ENCODE measurements around the gene HDAC4.

HDAC4 gene

GRCh38 chr2:239200646-239201530, 199.9 kb downstream of the HDAC4 start:
- DNase-seq (ENCODE audit: low spot score): no peak

DNA sequence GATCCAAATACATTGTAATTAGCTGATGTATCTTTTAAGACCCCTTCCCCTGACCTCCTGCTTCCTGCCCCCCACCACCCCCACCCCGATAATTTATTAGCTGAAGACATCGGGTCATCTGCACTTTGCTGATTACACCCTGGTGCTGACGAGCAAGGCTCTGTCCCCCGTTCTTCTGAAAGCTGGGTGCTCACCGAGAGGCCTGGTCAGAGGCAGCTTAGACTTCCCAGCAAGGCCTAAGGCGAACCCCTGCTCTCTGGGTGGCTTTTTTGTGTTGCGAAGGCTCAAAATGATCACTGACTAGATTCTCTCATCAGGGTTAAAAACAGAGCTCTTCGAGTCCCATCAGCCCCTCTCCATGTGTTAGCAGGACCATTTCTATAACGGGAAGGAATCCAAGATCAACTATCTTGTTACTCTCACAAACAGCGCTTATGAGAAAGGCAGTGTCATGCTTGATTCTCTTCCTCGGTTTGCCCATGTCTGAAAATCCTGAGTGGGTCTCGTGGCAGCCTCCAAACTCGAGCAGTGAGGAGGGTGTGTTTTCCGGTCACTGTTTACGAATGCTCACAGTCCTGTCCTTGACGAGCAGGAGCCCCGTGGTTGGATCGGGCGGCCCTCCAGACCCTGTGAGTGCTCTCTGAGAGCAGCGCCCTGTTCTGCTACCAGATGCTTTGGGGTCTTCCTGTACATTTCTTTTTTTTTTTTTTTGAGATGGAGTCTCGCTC, 201.6 kb downstream of the HDAC4 start:
- no peak for DNase-seq (ENCODE audit: low spot score)

DNA sequence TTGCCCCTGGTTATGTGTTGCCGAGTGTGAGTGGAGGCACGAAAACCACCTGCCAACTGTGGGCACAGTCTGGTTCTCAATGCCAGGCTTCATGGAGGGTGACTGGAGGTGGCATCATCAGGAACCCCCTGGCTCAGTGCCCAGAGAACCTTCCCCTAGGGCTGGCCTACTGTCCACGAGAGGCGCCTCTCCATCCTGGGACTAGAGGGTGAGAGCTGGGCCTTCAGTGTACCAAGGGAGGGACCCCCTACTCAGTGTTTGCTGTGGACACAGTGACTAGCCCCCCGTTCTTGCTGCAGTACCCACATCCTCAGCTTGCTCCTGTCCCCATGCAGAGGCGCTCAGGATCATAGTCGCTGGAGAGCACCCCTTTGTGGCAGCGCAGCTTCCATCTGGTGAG, 202.6 kb downstream of the HDAC4 start:
- no peak for DNase-seq (ENCODE audit: low spot score)

DNA sequence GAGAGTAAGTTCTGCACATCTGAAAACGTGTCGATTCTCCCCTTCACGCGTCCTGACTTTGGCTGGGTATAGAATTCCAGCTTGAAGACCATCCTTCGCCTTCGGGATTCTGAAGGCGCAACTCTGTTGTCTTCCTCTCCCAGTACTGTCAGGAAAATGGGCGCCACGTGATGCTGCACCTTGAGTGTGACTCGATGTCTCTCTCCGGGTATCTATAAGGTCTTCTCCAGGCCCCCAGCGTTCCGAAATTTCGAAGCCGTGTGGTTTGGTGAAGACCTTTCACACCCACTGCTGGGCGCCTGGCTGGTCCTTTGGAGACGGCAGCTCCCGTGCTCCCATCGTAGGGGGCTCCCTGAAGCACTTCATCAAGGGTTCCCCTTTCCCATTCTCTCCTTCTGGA, 203.7 kb downstream of the HDAC4 start:
- no peak for DNase-seq (ENCODE audit: low spot score)

- DNase-seq (ENCODE audit: low spot score): no peak
Observed at GRCh38 chr2:239196474-239197021, 204.3 kb downstream of the HDAC4 start.

DNA sequence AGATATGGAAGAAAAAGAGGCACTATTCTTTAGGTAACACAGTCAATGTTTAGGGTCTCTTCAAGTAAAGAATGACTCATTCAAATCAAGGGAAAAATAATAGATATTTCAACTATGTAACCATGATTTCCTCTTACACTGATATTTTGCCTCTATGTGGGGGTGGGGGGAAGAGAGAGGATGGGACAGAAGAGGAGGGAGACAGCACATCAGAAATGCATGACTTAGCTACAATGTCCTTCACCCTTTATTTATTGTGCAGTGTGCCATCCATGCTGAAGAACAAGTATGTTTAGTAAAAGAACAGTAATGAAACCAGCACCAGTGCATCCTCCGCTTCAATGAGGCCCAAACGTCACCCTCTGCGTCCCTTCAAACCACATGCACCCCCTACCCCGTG, 204.8 kb downstream of the HDAC4 start:
- DNase-seq (ENCODE audit: low spot score): no peak

GRCh38 chr2:239195318-239195871, 205.4 kb downstream of the HDAC4 start:
- no peak for DNase-seq (ENCODE audit: low spot score)

DNA sequence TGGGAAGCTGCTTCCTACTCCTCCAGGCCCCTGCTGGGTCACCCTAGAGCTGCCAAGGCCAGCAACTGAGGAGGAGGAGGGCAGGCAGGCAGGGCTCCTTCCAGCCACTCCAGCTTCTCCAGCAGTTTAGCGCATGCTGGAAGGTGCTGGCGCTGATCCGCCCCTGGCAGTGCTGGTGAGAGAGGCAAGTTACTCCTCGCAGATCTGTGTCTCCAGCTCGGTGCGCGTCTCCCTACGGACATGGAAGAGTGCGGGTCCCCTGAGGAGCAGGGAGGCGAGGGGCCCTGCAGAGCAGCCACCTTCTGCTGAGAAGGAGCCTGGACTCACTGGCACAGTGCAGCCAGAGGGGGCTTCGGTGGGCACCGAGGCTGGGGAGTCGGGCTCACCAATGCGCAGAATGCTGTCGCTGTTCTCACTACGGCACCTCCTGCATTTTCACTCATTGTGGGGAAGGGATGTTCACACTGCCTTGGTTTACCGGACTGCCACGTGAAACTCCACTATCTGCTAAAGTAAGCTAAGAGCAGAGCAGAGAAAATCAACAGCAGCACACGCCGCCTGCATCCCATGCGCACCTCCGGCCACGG, 206.0 kb downstream of the HDAC4 start:
- no peak for DNase-seq (ENCODE audit: low spot score)

DNA sequence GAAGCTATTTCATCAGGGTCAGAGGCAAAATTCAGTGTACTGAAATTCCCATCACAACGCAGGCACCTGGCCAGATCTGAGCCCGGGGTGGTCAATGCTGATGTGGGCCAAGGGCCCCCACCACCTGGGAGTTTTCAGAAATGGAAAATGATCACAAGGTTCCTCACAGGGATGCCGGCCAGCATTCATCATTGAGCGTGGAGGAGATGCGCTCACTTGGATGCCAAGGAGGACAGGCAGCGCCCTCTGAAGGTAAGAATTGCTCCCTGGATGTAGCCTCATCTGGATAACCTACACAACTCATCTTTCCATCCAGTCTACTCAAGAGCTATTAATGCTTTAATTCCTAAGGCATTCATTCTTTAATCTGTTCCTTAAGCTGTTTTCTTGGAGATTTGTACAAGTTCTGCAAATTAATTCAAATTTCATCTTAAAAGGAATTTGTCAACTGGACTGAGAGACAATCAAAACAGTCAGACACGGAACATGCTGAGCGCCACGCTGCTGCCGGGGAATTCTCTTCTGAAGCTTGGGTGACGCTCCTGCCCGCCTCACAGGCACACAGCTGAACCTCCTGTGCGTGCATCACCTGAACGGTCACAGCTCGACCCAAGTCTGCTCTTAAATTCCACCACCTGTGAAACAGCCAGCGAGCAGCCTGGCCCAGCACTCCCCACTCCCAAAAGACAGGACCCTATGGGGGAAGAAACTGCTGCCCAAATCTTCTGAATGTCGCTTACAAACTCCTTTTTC, 206.7 kb downstream of the HDAC4 start:
- no peak for DNase-seq (ENCODE audit: low spot score)

DNA sequence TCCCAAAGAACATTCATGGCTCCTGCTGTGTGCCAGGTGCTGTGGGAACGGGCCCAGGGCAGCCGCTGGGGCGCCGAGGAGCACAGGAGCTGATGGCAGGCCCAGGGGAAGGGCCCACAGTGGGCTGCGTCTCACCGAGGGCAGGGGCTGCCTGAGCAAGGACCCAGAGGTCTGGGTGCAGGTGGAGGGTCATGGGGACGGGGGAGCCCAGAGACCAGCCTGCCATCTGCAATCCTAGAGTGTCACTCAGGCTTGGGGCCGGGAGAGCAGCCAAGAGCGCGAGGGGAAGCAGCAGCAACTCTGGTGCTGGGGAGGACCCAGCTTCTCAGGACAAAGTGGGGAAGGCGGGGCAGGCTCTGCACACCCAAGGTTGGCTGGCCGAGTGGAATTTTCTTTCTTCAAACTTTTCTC, 207.4 kb downstream of the HDAC4 start:
- DNase-seq (ENCODE audit: low spot score): no peak

GRCh38 chr2:239192975-239193374, 207.8 kb downstream of the HDAC4 start:
- DNase-seq (ENCODE audit: low spot score): no peak

GRCh38 chr2:239192456-239192855, 208.4 kb downstream of the HDAC4 start:
- no peak for DNase-seq (ENCODE audit: low spot score)

DNA sequence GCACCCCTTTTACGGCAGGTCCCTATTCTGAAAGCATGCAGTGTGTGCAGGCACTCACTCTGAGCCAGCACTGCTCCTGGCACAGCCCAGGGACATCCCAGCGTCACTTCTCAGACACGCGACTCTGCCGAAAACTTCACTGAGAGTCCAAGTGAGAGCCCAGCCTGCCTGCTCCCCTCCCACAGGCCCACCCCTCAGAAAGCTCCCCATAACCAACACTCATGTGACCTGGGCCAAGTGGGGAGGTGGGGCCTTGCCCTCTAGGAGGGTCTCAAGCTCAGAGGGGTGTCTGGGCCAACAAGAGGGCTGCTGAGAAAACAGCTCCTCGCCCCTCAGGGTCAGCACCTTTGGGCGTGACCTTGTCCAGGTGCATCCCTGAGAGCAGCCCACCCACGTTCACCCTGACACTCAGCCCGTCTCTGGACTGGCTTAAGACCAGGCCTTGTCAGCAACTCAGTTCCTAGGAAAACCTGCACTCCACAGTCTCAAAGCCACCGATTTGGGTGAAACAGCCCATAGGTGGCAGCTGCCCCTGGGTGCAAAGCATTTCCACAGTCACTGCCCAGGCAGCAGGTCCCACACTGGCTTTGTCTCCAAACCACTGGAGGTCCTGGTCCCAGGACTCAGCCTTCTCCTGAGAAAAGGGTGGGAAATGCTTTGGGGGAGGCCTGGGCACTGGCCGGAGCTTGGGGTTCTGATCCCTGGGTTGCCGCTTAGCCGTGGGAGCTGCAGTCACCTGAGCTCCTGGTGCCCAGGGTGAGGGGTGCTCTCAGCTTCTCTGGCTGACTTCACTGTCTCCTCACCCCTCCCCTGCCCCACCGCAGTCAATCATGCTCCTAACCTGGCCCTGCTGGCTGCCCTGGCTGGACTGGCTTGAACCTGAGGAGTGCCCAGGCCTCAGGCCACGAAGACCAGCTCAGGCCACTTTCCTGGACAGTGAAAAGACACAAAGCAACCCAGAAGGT, 209.6 kb downstream of the HDAC4 start:
- no peak for DNase-seq (ENCODE audit: low spot score)

DNA sequence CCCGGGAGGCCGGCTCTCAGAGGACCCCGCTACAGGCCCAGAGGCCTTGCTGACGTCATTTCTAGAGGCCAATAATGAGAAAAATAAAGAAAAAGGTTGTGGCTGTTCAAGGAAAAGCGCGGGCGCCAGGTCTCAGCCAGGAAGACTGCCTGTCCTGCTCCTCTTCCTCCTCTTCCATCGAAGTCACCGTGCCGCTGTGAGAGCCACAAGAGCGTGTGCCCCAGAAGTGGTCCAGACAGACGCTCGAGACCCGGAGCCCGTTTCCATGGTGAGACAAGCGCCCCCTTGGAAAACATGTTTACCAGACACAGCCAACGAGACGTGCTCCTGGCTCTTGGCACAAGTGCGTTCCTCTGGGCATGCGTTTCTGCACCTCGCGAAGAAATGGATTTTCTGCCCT, 210.5 kb downstream of the HDAC4 start:
- no peak for DNase-seq (ENCODE audit: low spot score)

DNA sequence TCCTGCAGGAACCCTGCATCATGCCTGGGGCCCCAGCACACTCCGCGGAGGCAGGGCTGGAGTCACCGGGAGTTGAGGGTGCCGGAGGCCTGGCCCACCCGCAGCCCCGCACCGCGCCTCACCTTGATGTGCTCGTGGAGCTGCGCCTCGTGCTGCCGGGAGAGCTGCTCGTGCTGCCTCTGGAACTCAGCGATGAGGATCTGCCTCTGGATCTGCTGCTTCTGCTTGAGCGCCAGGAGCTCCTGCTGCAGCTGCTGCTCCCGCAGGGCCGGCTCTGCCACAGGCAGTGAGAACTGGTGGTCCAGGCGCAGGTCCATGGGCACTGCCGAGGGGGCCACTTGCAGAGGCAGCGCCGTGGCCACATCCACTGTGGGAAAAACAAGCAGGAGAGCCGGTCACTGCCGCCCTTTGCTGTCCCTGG, 211.1 kb downstream of the HDAC4 start:
- DNase-seq (ENCODE audit: low spot score): no peak

GRCh38 chr2:239188536-239188935, 212.3 kb downstream of the HDAC4 start:
- no peak for DNase-seq (ENCODE audit: low spot score)

DNA sequence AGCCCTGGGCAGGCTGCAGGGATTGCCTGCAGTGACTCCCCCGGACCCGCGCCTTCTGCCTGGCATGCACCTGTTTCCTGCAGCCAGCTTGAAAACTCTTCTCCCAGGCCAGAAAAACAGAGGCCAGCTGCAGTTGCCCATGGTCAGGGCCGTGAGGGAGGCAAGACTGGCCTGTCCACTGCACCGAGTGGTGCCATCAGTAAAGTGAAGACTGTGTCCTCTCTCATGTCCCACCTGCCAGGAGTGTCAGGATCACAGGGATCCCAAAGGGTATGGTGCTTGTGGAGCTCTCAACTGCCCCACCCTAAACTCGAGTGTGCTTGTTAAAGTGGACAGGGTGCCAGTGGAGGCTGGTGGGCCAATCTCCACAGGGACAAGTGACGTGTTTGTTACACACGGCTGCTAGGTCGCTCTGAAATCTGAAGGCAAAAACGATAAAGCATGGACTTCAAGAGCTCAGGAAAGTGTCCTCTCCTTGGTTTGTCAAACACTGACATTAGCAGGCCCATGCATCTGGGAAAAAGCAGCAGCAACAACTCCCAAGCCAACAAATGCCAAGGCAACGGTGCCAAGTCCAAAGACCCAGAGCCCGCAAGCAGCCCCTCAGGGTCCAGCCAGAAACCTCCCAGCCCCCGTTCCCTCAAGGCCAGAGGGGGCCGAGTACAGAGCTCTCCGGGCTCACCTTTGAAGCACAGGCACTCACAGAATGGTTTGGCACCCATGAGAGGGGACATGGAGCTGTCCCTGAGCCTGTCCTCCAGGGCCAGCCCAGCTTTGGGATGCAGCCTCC, 213.2 kb downstream of the HDAC4 start:
- DNase-seq (ENCODE audit: low spot score): no peak

- DNase-seq (ENCODE audit: low spot score): no peak
Observed at GRCh38 chr2:239186516-239187357, 214.1 kb downstream of the HDAC4 start.
